ENCODE measurements around the gene COL25A1.

Gene COL25A1

GRCh38 chr4:108852691-108853090 lies 449.8 kb downstream of the COL25A1 start:
- no peak for DNase-seq (ENCODE audit: low read depth in 2 of 2)

DNA sequence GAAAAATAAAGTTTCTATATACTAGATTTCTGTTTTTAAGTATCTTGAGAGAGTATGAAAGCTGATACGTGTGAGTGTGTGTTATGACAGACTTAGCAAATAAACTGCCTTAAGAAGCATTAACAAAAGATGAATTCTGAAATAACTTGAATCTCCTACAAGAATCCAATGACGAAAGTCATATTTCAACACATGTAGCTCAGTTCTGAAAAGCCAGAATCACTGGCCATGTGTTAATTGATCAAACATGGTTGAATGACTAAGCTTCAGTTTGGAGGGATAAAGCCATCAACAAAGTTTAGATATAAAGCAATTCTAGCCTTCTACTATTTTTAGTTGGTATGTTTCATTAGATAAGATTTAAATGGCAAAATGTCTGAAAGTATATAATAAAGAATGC lies 451.1 kb downstream of the COL25A1 start:
- no peak for DNase-seq (ENCODE audit: low read depth in 2 of 2)

GRCh38 chr4:108850219-108850649 lies 452.2 kb downstream of the COL25A1 start:
- DNase-seq (ENCODE audit: low read depth in 2 of 2) = no peak

DNA sequence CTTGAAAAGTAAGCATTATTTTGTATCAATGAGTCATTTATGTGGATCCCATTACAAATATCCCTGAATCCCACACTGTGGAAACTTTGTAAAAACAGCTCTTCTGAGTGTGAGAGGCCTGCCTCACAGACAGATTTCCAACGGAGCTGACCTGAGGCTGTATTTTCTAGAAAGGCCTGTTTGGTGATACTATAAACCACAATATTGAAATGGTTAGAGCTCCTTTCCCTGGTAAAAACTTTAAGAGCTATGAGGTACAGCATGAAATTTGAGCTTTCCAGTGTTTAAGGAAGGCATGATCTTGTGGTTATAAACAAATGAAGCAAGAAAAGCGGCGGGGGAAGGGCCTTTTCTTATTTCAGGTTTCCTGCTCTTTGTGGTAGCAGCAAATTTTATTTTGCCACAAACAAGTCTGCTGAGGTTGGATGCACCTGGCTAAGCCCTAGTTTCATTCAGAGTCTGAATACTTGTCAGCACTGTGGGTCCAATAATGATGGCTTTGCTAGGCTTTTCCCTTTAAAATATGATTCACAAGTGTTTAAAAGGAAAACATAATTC lies 452.8 kb downstream of the COL25A1 start:
- no peak for DNase-seq (ENCODE audit: low read depth in 2 of 2)

DNA sequence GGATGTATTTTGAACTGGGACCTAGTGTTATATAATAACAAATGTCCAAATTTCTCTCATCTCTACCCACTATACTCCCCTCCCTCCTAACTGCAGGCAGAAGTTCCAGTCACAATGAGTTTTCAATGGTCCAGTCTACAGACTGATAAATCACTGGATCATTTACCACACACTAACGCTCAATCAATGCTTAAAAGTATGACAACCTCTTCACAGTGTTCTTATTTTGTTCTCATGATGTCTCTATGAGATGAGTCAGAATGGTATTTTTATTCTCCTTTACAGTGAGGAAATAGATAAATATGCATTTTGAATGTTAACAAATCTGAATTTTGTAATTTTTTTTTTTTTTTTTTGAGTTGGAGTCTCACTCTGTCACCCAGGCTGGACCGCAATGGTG lies 455.9 kb downstream of the COL25A1 start:
- DNase-seq (ENCODE audit: low read depth in 2 of 2) = no peak

- DNase-seq (ENCODE audit: low read depth in 2 of 2) = no peak
These were observed 462.0 kb downstream of the COL25A1 start for GRCh38 chr4:108840426-108840975.

GRCh38 chr4:108839333-108839732 lies 463.1 kb downstream of the COL25A1 start:
- DNase-seq (ENCODE audit: low read depth in 2 of 2) = no peak

- DNase-seq (ENCODE audit: low read depth in 2 of 2) = no peak
These were observed 464.0 kb downstream of the COL25A1 start for GRCh38 chr4:108838451-108838850.

GRCh38 chr4:108834835-108835384 lies 467.5 kb downstream of the COL25A1 start:
- no peak for DNase-seq (ENCODE audit: low read depth in 2 of 2)

DNA sequence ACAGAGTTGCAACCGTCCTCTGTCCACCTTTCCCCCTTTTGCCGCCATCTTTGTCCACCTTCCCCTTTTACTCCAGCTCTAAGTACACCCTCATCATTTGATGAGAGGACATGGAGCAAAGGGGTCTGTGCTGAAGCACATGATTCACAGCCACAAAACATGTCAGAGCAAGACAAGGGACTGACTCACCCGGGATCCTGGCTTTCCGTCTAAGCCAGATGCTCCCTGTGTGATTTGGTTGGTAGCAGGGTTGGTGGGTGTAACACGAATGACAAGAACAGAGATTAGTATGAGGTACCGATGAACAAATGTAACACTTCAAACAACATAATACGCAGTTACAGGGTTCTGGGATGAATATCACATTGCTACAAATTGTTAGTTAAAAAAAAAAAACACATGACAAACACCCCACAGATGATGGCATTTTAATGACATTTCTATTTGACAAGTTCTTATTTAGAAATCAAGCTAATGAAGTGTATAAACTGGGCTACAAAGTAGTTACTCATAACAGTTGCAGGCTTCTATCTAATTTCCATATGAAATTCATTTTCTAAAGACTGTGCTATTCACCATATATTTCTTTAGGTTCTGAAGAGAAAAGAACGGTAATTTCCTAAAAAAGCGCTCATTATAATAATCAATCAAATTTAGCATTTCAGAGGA lies 468.2 kb downstream of the COL25A1 start:
- no peak for DNase-seq (ENCODE audit: low read depth in 2 of 2)

DNA sequence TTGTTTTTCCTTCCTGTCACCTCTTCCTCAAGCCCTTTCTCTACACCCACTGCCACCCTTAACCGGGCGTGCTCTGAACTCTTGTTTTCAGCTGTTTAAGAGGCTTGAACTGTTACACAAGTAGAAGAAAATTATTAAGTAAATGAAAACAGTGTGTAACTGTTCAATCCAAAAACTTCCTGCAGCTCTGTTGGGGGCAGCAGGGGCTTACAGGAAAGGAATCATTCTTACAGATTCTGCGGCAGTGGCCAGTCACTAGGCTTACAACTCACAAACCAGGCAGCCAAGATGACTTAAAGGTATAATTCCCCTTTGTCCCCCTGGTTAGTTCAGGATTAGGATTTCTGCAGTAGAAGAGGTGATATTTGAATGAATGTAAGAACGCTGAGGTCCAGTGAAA lies 469.4 kb downstream of the COL25A1 start:
- DNase-seq (ENCODE audit: low read depth in 2 of 2) = no peak

- DNase-seq (ENCODE audit: low read depth in 2 of 2) = no peak
These were observed 470.6 kb downstream of the COL25A1 start for GRCh38 chr4:108831886-108832285.

DNA sequence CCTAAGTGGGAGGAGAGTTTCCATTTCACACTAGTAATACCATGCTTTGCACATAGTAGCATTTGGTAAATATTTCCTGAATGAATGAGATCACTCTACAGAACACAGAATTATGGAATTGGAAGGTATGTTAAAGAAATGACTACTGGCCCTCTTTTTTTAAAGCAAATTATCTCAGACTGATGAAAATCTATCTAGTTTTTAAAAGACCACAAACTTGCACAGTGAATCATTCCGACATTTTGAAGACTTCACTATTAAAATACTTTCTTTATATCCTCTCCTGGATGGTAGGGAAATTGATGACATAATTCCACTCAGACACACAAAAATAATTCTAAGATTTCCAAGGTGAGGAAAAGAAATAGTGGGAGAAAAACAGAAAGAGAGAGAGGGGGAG lies 471.2 kb downstream of the COL25A1 start:
- no peak for DNase-seq (ENCODE audit: low read depth in 2 of 2)

- no peak for DNase-seq (ENCODE audit: low read depth in 2 of 2)
These were observed 471.8 kb downstream of the COL25A1 start for GRCh38 chr4:108830509-108831244.

DNA sequence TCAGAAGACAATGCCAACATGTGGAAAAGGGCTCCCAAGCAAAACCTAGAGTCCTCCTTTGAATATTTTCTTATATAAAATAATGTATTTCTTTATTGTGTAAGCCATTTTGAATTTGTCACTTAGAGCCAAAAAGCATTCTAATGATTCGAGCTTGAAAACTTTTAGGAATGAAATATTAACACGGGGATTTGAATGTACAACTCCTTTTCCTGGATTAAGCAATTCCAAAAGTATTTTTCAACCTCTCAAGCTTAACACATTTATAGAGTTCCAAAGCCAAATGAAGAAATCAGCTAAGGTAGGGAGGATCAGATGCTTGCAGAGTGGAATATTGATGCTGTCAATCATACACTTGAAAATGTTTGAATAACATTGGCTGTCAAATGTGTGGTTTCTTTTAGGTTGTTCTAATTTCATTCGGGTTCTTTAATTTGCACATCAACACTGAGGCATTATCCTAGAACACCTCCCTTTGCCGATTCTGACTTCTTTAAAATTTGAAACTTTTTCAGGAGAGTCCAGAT lies 472.4 kb downstream of the COL25A1 start:
- DNase-seq (ENCODE audit: low read depth in 2 of 2) = no peak

GRCh38 chr4:108828620-108829019 lies 473.8 kb downstream of the COL25A1 start:
- DNase-seq (ENCODE audit: low read depth in 2 of 2) = no peak

GRCh38 chr4:108825737-108826136 lies 476.7 kb downstream of the COL25A1 start:
- DNase-seq (ENCODE audit: low read depth in 2 of 2) = no peak

GRCh38 chr4:108821351-108821930 lies 481.0 kb downstream of the COL25A1 start:
- DNase-seq (ENCODE audit: low read depth in 2 of 2) = no peak

DNA sequence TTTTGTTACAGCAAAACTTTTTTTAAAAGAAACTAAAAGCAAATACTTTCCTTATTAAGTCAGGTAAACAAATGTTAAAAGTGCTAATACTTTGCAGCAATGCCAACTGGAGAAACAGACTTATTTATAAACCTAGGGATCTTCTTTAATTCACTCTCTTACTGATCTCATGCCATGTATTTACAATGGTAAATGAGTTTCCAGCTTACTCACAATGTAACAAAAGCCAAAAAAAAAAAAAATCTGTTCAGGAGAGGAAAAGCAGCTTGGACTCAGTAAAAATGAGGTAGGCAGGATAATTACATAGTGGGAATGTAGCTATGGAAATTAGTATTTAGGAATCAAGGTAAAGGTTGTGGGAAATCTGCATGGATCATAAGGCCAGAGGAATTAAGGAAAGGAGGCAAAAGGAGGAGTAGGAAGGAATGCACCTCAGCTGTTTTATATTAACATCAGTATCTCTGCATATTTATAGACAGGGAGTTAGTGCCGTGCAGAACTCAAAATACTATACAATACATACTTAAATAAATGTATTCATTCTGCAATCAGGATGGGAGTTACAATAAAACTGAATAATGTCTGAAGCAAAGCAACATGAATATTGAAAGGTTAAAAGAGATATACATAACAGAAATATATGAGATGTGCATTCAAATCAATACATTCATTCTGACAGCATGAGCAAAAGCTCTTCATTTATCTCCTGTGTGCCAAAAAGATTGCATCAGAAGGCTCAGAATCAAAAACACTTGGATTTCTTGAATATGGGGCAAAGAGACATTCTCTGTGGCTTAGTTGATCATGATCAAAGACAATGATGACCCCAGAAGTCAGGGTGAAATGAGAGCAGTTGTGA lies 481.7 kb downstream of the COL25A1 start:
- no peak for DNase-seq (ENCODE audit: low read depth in 2 of 2)

- DNase-seq (ENCODE audit: low read depth in 2 of 2) = no peak
These were observed 488.1 kb downstream of the COL25A1 start for GRCh38 chr4:108814326-108814725.

DNA sequence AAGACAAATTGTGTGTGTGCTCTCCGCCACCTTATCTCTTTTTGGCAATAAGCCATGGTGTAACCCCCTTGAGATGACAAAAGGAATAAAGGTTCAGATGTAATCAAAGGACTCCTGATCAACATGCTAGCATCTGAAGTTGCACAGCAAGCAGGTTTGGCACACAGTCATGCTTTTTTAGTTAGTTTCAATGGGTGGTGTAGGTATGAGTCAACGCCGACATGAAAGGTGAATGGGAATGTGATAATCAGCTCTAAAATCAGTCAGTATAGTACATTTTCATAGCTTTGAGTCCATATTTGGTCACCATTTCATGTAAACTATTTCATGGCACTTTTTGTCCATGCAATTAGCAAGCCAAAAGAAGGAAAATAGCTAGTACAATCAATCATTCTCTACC lies 489.2 kb downstream of the COL25A1 start:
- no peak for DNase-seq (ENCODE audit: low read depth in 2 of 2)
